GM19467 (cell line): ENCODE data around the gene LUZP2.

Source experiments
- ATAC-seq: cut with Tn5 transposase; IDR thresholded peaks from one replicate; pipeline ENCODE4 v1.9.1; 2021; ENCODE audit warnings: mild to moderate bottlenecking, moderate library complexity; ENCODE audit not compliant: unreplicated experiment

The LUZP2 gene

GRCh38 chr11:24628224-24628776 is 131.4 kb downstream of the LUZP2 start:
- no peak for ATAC-seq

- ATAC-seq = no peak
These were observed 137.8 kb downstream of the LUZP2 start for GRCh38 chr11:24634606-24635160.

GRCh38 chr11:24635588-24636290 is 138.9 kb downstream of the LUZP2 start:
- no peak for ATAC-seq

- ATAC-seq = no peak
These were observed 139.4 kb downstream of the LUZP2 start for GRCh38 chr11:24636291-24636629.

GRCh38 chr11:24637520-24637919 is 140.7 kb downstream of the LUZP2 start:
- ATAC-seq = no peak

- no peak for ATAC-seq
These were observed 145.8 kb downstream of the LUZP2 start for GRCh38 chr11:24642648-24643047.

GRCh38 chr11:24645563-24645962 is 148.7 kb downstream of the LUZP2 start:
- ATAC-seq = no peak

GRCh38 chr11:24651873-24652272 is 155.0 kb downstream of the LUZP2 start:
- ATAC-seq = no peak

GRCh38 chr11:24653901-24654300 is 157.0 kb downstream of the LUZP2 start:
- ATAC-seq = no peak

GRCh38 chr11:24661331-24661730 is 164.5 kb downstream of the LUZP2 start:
- no peak for ATAC-seq

- no peak for ATAC-seq
These were observed 167.5 kb downstream of the LUZP2 start for GRCh38 chr11:24664399-24664798.

GRCh38 chr11:24667353-24667968 is 170.6 kb downstream of the LUZP2 start:
- no peak for ATAC-seq

GRCh38 chr11:24678703-24679348 is 182.0 kb downstream of the LUZP2 start:
- ATAC-seq = no peak

GRCh38 chr11:24679821-24680351 is 183.0 kb downstream of the LUZP2 start:
- no peak for ATAC-seq

GRCh38 chr11:24683583-24683982 is 186.7 kb downstream of the LUZP2 start:
- ATAC-seq = no peak

GRCh38 chr11:24685821-24686220 is 189.0 kb downstream of the LUZP2 start:
- no peak for ATAC-seq

- ATAC-seq = no peak
These were observed 190.8 kb downstream of the LUZP2 start for GRCh38 chr11:24687531-24688147.

- ATAC-seq = no peak
These were observed 192.1 kb downstream of the LUZP2 start for GRCh38 chr11:24688981-24689380.

- no peak for ATAC-seq
These were observed 200.8 kb downstream of the LUZP2 start for GRCh38 chr11:24697522-24698111.

GRCh38 chr11:24704716-24705115 is 207.9 kb downstream of the LUZP2 start:
- ATAC-seq = no peak

- ATAC-seq = no peak
These were observed 208.6 kb downstream of the LUZP2 start for GRCh38 chr11:24705474-24705873.
